Sciatic nerve (tissue), 2 donors: ENCODE data around the gene NGF. TPM values are rescaled to one million over a fixed set of nuclear protein-coding genes. Genes with fewer than 3 reads are reported as not detected.
A peak's percentile ranks its signal among the peaks of the same experiment; 100 is the strongest.
"Not testable (repeated sequence)": the region's sequence is repeated elsewhere in the genome, so short reads cannot be mapped to it uniquely, and the experiment has no call there.

Experiments used
- ATAC-seq: fragments of 200-7000 bp; cut with Tn5 transposase; one replicate; pipeline ENCODE4 v1.9.1; 2020; ENCODE audit warnings: mild to moderate bottlenecking, moderate library complexity
- DNase-seq: peaks from one replicate; pipeline ENCODE4 v3.0.0-alpha.2; 2020; ENCODE audit warnings: low spot score
- intact Hi-C: fragments of 100-400 bp; cut with DNase I; formaldehyde crosslinking; loops from one replicate; pipeline ENCODE4 v1.14.2; 2022
- total RNA-seq: library from RNA; stranded (reverse); fragmentation: NEBNext Ultra II Directional; extraction: Animal tissue kit (Norgen Biotek cat#: 25700); gene quantifications from one replicate; pipeline ENCODE4 v1.2.1, GENCODE V29; 2021
- donor health status: DM: no; HTN: no; CAD: no.
- donor health status: DM: no; HTN: no; CAD: no.

The NGF gene
- total RNA-seq = 5.6 TPM

DNA sequence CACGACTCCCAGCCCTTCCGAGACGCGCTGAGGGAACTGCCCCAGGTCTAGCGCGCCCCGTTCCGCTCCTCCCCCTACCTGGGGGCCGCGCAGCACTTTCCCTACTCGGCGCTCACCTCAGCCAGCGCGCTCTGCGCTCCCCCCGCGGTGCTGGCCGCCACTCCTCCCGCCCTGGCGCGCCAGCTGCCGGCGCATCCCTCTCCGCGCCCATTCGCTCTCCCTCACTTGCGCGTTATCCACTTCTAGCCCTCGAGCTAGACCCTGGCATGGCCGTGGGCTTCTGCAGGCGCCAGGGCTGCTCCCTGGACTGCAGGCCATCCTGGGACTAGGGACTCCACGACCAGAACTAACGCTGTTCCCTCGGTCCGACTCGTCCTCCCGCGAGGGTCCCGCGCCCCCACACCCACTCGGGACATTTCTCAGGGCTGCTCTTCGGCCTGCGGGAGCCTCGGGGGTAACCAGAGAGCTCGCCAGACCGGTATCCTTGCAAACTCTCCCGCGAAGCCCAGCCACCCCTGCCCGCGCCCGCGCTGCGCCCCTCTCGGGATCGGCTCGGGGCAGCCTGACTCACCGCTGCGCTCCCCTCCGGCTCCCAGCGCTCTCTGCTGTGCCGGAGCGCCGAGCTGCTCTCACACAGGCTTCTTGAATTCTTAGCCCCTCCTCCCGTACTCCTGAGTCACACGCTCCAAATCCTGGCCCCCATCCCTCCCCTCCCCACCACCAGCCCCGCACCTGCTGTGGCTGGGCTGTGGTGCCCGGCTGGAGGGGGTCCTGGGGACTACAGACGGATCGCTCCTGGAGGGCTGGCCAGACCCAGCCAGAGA is at the start of gene NGF:
Gene NGF (minus strand): TSS at position 617 of the 824 bp plus-strand sequence. CDS start 51,454 bp downstream, outside the sequence.
- intact Hi-C loops = no loop called here
- peak; percentile 74 for DNase-seq

GRCh38 chr1:115383455-115383854 is 45.4 kb upstream of the NGF start:
- ATAC-seq, intact Hi-C loops, DNase-seq: not testable (repeated sequence)

More for the DNA sequence above, at the start of gene NGF:
- peak; percentile 81 for ATAC-seq

DNA sequence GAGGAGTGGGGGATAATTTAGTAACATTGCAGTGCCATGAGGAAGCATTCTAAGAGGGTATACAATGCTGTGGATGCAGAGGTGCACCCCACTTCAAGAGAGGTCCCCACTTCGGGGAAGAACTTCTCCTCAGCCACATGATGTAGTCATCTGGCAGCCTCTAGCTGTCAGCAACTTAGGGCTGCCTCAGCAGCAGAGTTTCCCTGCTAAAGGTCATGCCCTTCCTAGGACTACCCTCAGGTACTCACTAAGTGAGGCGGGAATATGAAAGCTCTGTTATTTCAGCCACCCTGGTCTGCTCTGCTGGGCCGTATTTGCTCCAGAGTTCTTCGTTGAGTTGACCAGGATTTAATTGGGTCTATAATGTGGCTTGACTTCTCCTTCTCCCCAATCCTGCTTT is 41.9 kb upstream of the NGF start:
- no peak for ATAC-seq
- intact Hi-C loops = no loop called here
- no peak for DNase-seq

- ATAC-seq (no peak), DNase-seq (no peak)
- intact Hi-C loops = no loop called here
Measured at GRCh38 chr1:115377411-115377810, 39.4 kb upstream of the NGF start.

GRCh38 chr1:115374598-115374997 is 36.5 kb upstream of the NGF start:
- ATAC-seq (no peak), DNase-seq (no peak)
- intact Hi-C loops = no loop called here

- ATAC-seq = no peak
- intact Hi-C loops = no loop called here
- DNase-seq = no peak
Measured at GRCh38 chr1:115373305-115373704, 35.3 kb upstream of the NGF start.

DNA sequence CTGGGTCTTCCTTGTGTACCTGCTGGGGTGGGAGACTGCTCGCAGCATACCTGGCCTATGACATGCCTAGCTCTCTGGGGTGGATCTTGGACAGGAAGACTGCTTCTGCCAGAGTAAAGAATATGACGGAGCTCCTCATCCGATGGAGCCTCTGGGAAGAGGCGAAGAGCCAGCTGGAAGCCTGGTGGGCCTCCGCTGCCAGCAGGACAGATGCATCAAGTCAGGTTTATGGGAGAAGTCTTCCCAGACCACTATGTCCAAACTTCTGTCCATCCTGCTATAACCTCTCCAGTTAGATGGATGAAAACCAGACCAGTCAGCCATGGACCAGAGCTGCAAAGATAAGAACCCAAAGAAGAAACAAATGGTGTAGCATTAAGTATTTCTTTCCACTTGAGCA is 27.7 kb upstream of the NGF start:
- intact Hi-C loops = no loop called here
- DNase-seq (no peak), ATAC-seq (peak; percentile 34)

DNA sequence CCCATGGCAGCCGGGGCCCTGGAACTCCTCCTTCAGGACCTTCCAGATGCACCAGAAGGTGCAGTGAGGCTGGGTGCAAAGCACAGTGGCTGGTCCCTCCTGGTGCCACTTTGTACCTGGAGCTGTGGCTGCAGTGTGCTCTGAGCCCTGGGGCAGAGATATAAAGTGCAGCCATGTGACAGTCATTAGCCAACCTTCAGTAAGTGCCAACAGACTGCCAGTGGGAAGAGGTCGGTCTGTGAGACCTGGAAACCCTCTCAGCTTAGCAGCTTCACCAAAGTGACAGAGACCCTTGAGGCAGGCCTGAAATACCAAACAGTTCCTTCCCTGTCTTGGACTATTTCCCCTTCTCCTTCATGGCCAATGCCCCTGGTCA is 26.7 kb upstream of the NGF start:
- intact Hi-C loops = no loop called here
- ATAC-seq (peak; percentile 42), DNase-seq (no peak)

- ATAC-seq (peak; percentile 53), DNase-seq (no peak)
- intact Hi-C loops = no loop called here
Measured at GRCh38 chr1:115364046-115364779, 26.2 kb upstream of the NGF start.

- no peak for DNase-seq
- intact Hi-C loops = no loop called here
- no peak for ATAC-seq
Measured at GRCh38 chr1:115363171-115363570, 25.1 kb upstream of the NGF start.

DNA sequence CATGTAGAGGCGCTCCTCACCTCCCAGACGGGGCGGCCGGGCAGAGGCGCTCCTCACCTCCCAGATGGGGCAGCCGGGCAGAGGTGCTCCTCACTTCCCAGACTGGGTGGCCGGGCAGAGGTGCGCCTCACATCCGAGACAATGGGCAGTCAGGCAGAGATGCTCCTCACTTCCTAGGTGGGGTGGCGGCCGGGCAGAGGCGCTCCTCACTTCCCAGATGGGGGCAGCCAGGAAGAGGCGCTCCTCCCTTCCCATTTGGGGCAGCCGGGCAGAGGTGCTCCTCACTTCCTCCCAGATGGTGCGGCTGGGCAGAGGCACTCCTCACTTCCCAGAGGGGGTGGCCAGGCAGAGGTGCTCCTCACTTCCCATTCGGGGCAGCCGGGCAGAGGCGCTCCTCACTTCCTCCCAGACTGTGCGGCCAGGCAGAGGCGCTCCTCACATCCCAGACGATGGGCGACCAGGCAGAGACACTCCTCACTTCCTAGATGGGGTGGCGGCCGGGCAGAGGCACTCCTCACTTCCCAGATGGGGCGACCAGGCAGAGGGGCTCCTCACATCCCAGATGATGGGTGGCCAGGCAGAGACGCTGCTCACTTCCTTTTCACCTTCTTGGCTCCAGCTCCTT is 22.6 kb upstream of the NGF start:
- DNase-seq, intact Hi-C loops, ATAC-seq: not testable (repeated sequence)

GRCh38 chr1:115359787-115360452 is 21.9 kb upstream of the NGF start:
- intact Hi-C loops, DNase-seq, ATAC-seq: not testable (repeated sequence)

GRCh38 chr1:115356356-115356755 is 18.3 kb upstream of the NGF start:
- ATAC-seq (no peak), DNase-seq (no peak)
- intact Hi-C loops = no loop called here

DNA sequence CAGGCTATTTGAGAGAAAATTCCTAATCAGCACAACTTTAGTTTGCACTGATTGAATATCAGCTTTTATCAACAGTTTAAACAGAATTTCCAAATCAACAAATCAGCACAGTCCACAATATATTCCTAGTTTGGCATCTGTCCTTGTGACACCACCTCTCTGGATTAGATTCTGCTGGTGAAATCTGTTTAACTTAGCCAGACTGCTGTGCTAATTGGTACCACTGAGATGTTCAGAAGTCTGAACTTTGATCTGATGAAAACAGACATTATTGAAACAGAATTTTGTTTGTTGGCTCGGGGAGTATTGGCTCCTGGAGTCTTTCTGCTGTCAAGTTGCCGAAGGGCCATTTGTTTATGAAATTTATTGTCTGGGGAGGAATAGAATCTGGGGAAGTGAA is 17.0 kb upstream of the NGF start:
- DNase-seq (no peak), ATAC-seq (no peak)
- intact Hi-C loops = no loop called here

DNA sequence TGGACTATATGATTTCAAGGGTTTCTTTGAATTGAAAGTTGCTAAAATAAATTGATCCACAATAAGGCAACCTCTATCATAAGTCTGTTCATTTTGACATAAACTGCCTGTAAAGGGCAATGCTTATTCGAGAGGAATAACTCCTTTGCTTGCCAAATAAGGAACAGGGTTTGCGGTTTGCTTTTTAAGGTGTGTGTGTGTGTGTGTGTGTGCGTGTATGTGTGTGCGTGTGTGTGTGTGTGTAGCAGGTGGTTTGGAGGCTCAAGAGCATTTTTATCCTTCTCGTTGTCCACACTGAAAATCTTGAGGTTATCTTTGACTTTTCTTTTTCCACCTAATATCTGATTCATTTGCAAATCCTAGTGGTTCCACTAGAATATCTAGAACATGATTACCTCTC is 13.1 kb upstream of the NGF start:
- intact Hi-C loops = no loop called here
- no peak for ATAC-seq
- no peak for DNase-seq

DNA sequence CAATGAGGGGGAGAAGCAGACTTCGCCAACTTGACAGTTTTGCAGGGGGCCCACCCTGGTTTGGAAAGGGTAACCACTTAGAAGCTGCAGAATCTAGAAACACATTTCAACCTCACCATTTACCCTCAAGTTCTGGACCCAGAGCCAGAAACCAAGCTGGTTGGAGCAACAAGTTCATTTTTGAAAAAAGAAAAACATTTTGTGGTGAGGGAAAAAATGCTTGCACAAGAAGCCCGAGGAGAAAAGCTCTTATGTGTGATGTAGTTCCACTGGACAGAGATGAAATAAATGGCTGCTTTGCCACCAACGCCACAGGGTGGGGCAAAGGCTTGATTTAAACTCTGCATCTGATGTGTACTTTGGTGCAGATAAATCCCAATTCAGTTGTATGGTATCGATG is 10.6 kb upstream of the NGF start:
- intact Hi-C loops = no loop called here
- DNase-seq (no peak), ATAC-seq (no peak)

DNA sequence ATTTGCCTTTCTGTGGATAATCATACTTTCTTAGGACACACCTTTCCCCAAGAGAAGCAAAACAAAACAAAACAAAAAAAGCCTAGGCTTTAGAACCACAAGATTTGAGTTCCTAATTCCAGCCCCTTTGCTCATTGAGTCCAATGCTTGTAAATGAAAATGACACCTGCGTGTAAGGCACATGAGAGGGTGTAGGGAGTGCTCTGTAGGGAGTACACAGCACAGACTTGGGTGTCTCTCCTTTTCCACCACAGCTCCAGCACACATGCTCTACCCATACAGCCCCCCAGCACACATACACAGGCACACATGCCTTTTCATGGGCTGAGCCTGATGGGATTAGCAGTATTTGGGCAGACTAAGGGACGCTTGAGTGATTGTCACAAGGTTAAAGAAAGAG is 9.2 kb upstream of the NGF start:
- intact Hi-C loops = no loop called here
- no peak for ATAC-seq

GRCh38 chr1:115343200-115343737 is 5.2 kb upstream of the NGF start:
- ATAC-seq (no peak), DNase-seq (no peak)
- intact Hi-C loops = no loop called here

More for the DNA sequence above, 9.2 kb upstream of the NGF start:
- no peak for DNase-seq

DNA sequence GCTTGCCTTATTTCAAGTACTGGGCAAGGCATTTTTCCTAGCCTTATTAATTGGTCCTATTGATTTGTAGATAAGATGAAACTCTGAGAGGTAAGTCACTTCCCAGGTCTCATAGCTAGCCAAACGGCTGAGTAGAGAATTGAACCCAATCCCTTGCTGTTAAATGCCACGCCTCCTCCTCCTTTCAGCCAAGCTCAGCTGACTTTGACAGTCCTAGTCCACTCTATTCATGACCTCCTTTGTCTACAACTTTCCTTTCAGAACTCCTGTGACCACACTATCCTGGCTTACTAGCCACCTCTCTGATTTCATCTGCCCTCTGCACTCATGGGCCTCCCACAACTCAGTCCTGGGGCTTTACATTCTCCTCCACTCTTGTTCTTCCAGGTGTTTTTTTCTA is 3.9 kb upstream of the NGF start:
- intact Hi-C loops = no loop called here
- ATAC-seq (no peak), DNase-seq (no peak)
